ENCODE data around the gene CYP2A7.

DNA sequence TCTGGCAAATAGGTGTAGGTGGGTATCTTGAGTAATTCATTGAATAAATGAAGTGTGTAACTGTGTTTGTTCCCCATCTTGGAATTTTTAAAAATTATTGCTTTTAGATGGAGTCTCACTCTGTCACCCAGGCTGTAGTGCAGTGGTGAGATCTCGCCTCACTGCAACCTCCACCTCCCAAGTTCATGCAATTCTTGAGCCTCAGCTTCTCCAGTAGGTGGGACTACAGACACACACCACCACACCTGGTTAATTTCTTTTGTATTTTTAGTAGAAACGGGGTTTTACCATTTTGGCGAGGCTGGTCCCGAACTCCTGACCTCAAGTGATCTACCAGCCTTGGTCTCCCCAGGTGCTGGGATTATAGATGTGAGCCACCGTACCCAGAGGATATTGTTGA, 23.9 kb downstream of the CYP2A7 start:
- TF ChIP-seq, protein P1, sequence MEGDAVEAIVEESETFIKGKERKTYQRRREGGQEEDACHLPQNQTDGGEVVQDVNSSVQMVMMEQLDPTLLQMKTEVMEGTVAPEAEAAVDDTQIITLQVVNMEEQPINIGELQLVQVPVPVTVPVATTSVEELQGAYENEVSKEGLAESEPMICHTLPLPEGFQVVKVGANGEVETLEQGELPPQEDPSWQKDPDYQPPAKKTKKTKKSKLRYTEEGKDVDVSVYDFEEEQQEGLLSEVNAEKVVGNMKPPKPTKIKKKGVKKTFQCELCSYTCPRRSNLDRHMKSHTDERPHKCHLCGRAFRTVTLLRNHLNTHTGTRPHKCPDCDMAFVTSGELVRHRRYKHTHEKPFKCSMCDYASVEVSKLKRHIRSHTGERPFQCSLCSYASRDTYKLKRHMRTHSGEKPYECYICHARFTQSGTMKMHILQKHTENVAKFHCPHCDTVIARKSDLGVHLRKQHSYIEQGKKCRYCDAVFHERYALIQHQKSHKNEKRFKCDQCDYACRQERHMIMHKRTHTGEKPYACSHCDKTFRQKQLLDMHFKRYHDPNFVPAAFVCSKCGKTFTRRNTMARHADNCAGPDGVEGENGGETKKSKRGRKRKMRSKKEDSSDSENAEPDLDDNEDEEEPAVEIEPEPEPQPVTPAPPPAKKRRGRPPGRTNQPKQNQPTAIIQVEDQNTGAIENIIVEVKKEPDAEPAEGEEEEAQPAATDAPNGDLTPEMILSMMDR (IDR thresholded peaks at IDR 0.05), result no peak
- TF ChIP-seq EZH2 (IDR thresholded peaks at IDR 0.05; ENCODE audit: borderline replicate concordance, insufficient read depth, low read depth, low read length, poor library complexity, severe bottlenecking), result no peak
